ENCODE measurements around the gene PHF5A. TPM values are rescaled to one million over a fixed set of nuclear protein-coding genes. Genes with fewer than 3 reads are reported as not detected.

PHF5A gene
- polyA plus RNA-seq, 1 donor: 39.5 TPM

- no peaks in the 10 kb centered on the region for H3K27me3 ChIP-seq (ENCODE audit: control insufficient read depth, insufficient read depth, low read length)
- H3K9me3 ChIP-seq (ENCODE audit: control insufficient read depth, low read depth, low read length): no peaks in the 10 kb centered on the region
- H3K27ac ChIP-seq (ENCODE audit: low read length): no peak overlapping the region
- no peaks in the 10 kb centered on the region for H3K4me1 ChIP-seq (ENCODE audit: control insufficient read depth, insufficient read depth, low read length)
- WGBS (ENCODE audit: insufficient coverage, low lambda C conversion rate): 60% methylated on average over 2 of the region's 23 CpGs
- H3K36me3 ChIP-seq (ENCODE audit: control insufficient read depth, insufficient read depth, low read length): peaks cover 79% of the 10 kb centered on the region
- no peak for DNase-seq
- no peak overlapping the region for H3K4me3 ChIP-seq (ENCODE audit: low read length)
These were observed 39.0 kb upstream of the PHF5A start for GRCh38 chr22:41507330-41508063.

GRCh38 chr22:41505511-41506220 lies 37.2 kb upstream of the PHF5A start:
- H3K4me1 ChIP-seq (ENCODE audit: control insufficient read depth, insufficient read depth, low read length): peaks cover 6% of the 10 kb centered on the region
- H3K9me3 ChIP-seq (ENCODE audit: control insufficient read depth, low read depth, low read length): no peaks in the 10 kb centered on the region
- no peaks in the 10 kb centered on the region for H3K27me3 ChIP-seq (ENCODE audit: control insufficient read depth, insufficient read depth, low read length)
- WGBS (ENCODE audit: insufficient coverage, low lambda C conversion rate): no CpG with 5 or more reads among the region's 10 CpGs
- no peak overlapping the region for H3K4me3 ChIP-seq (ENCODE audit: low read length)
- H3K36me3 ChIP-seq (ENCODE audit: control insufficient read depth, insufficient read depth, low read length): peaks cover 77% of the 10 kb centered on the region
- DNase-seq: no peak
- no peak overlapping the region for H3K27ac ChIP-seq (ENCODE audit: low read length)

GRCh38 chr22:41504816-41505215 lies 36.3 kb upstream of the PHF5A start:
- no peaks in the 10 kb centered on the region for H3K9me3 ChIP-seq (ENCODE audit: control insufficient read depth, low read depth, low read length)
- no peak for DNase-seq
- peaks cover 74% of the 10 kb centered on the region for H3K36me3 ChIP-seq (ENCODE audit: control insufficient read depth, insufficient read depth, low read length)
- no peaks in the 10 kb centered on the region for H3K27me3 ChIP-seq (ENCODE audit: control insufficient read depth, insufficient read depth, low read length)
- H3K4me3 ChIP-seq (ENCODE audit: low read length): no peak overlapping the region
- H3K4me1 ChIP-seq (ENCODE audit: control insufficient read depth, insufficient read depth, low read length): peaks cover 13% of the 10 kb centered on the region
- H3K27ac ChIP-seq (ENCODE audit: low read length): no peak overlapping the region
- no CpG with 5 or more reads among the region's 4 CpGs for WGBS (ENCODE audit: insufficient coverage, low lambda C conversion rate)

- Histone ChIP-seq H3K36me3 (ENCODE audit: control insufficient read depth, insufficient read depth, low read length) (peaks cover 72% of the 10 kb centered on the region), H3K4me3 (ENCODE audit: low read length) (no peak overlapping the region), H3K4me1 (ENCODE audit: control insufficient read depth, insufficient read depth, low read length) (peaks cover 17% of the 10 kb centered on the region), H3K9me3 (ENCODE audit: control insufficient read depth, low read depth, low read length) (no peaks in the 10 kb centered on the region), H3K27me3 (ENCODE audit: control insufficient read depth, insufficient read depth, low read length) (no peaks in the 10 kb centered on the region), H3K27ac (ENCODE audit: low read length) (no peak overlapping the region)
- no peak for DNase-seq
- no CpG with 5 or more reads among the region's 7 CpGs for WGBS (ENCODE audit: insufficient coverage, low lambda C conversion rate)
These were observed 35.9 kb upstream of the PHF5A start for GRCh38 chr22:41504397-41504796.

- peaks cover 37% of the 10 kb centered on the region for H3K4me1 ChIP-seq (ENCODE audit: control insufficient read depth, insufficient read depth, low read length)
- no peak overlapping the region for H3K4me3 ChIP-seq (ENCODE audit: low read length)
- WGBS (ENCODE audit: insufficient coverage, low lambda C conversion rate): no CpG with 5 or more reads among the region's 5 CpGs
- H3K9me3 ChIP-seq (ENCODE audit: control insufficient read depth, low read depth, low read length): no peaks in the 10 kb centered on the region
- no peaks in the 10 kb centered on the region for H3K27me3 ChIP-seq (ENCODE audit: control insufficient read depth, insufficient read depth, low read length)
- H3K36me3 ChIP-seq (ENCODE audit: control insufficient read depth, insufficient read depth, low read length): peaks cover 50% of the 10 kb centered on the region
- DNase-seq: no peak
- peak overlapping the region; percentile 78 for H3K27ac ChIP-seq (ENCODE audit: low read length)
These were observed 32.7 kb upstream of the PHF5A start for GRCh38 chr22:41501209-41501608.

GRCh38 chr22:41500303-41500702 lies 31.8 kb upstream of the PHF5A start:
- 90% methylated on average over 2 of the region's 7 CpGs for WGBS (ENCODE audit: insufficient coverage, low lambda C conversion rate)
- no peaks in the 10 kb centered on the region for H3K9me3 ChIP-seq (ENCODE audit: control insufficient read depth, low read depth, low read length)
- H3K27me3 ChIP-seq (ENCODE audit: control insufficient read depth, insufficient read depth, low read length): no peaks in the 10 kb centered on the region
- peaks cover 37% of the 10 kb centered on the region for H3K4me1 ChIP-seq (ENCODE audit: control insufficient read depth, insufficient read depth, low read length)
- DNase-seq: no peak
- peaks cover 46% of the 10 kb centered on the region for H3K36me3 ChIP-seq (ENCODE audit: control insufficient read depth, insufficient read depth, low read length)
- H3K27ac ChIP-seq (ENCODE audit: low read length): peak overlapping the region; percentile 78
- no peak overlapping the region for H3K4me3 ChIP-seq (ENCODE audit: low read length)

GRCh38 chr22:41499624-41500280 lies 31.3 kb upstream of the PHF5A start:
- H3K4me3 ChIP-seq (ENCODE audit: low read length): no peak overlapping the region
- peak overlapping the region; percentile 78 for H3K27ac ChIP-seq (ENCODE audit: low read length)
- H3K36me3 ChIP-seq (ENCODE audit: control insufficient read depth, insufficient read depth, low read length): peaks cover 45% of the 10 kb centered on the region
- H3K4me1 ChIP-seq (ENCODE audit: control insufficient read depth, insufficient read depth, low read length): peaks cover 37% of the 10 kb centered on the region
- no peaks in the 10 kb centered on the region for H3K27me3 ChIP-seq (ENCODE audit: control insufficient read depth, insufficient read depth, low read length)
- DNase-seq: peak; percentile 88 to 91
- H3K9me3 ChIP-seq (ENCODE audit: control insufficient read depth, low read depth, low read length): no peaks in the 10 kb centered on the region
- no CpG with 5 or more reads among the region's 10 CpGs for WGBS (ENCODE audit: insufficient coverage, low lambda C conversion rate)

- peak overlapping the region; percentile 78 for H3K27ac ChIP-seq (ENCODE audit: low read length)
These were observed 29.9 kb upstream of the PHF5A start for GRCh38 chr22:41498303-41498835.

GRCh38 chr22:41491374-41492100 lies 23.0 kb upstream of the PHF5A start:
- no peaks in the 10 kb centered on the region for H3K27me3 ChIP-seq (ENCODE audit: control insufficient read depth, insufficient read depth, low read length)
- peak overlapping the region; percentile 42 for H3K27ac ChIP-seq (ENCODE audit: low read length)
- 67% methylated on average over 1 of the region's 5 CpGs for WGBS (ENCODE audit: insufficient coverage, low lambda C conversion rate)
- H3K36me3 ChIP-seq (ENCODE audit: control insufficient read depth, insufficient read depth, low read length): peaks cover 8% of the 10 kb centered on the region
- no peaks in the 10 kb centered on the region for H3K9me3 ChIP-seq (ENCODE audit: control insufficient read depth, low read depth, low read length)
- DNase-seq: no peak
- H3K4me1 ChIP-seq (ENCODE audit: control insufficient read depth, insufficient read depth, low read length): peaks cover 42% of the 10 kb centered on the region
- no peak overlapping the region for H3K4me3 ChIP-seq (ENCODE audit: low read length)

More at GRCh38 chr22:41498303-41498835, 29.9 kb upstream of the PHF5A start:
- Histone ChIP-seq H3K27me3 (ENCODE audit: control insufficient read depth, insufficient read depth, low read length) (no peaks in the 10 kb centered on the region), H3K4me1 (ENCODE audit: control insufficient read depth, insufficient read depth, low read length) (peaks cover 37% of the 10 kb centered on the region), H3K36me3 (ENCODE audit: control insufficient read depth, insufficient read depth, low read length) (peaks cover 32% of the 10 kb centered on the region), H3K4me3 (ENCODE audit: low read length) (no peak overlapping the region), H3K9me3 (ENCODE audit: control insufficient read depth, low read depth, low read length) (no peaks in the 10 kb centered on the region)
- WGBS (ENCODE audit: insufficient coverage, low lambda C conversion rate): no CpG with 5 or more reads among the region's 6 CpGs
- peak; percentile 87 to 92 for DNase-seq

All from large intestine (tissue), 3 donors.